ENCODE data around the gene ZFHX3. TPM values are rescaled to one million over a fixed set of nuclear protein-coding genes. Genes with fewer than 3 reads are reported as not detected.

ZFHX3 gene
- total RNA-seq, 1 experiment from 2014 or later, result 1.5 TPM

DNA sequence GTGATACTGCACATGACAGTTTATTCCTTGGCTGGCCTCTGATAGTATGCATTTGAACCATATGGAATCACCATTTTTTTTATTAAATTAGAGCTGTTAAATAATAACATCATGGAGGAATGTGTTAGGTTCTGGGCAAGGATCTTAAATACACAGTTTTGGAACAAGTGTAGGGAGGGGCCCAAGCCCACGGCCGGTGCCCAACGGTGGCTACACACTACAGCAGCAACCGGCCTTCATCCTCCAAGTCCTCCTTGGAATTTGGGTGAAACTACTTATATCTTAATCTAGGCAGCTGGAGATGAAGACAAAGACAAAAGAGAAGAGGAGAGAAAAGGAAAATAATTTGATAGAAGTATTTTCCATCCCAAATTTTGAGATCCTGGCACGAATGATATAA is 35.6 kb downstream of the ZFHX3 start:
- no peak overlapping the region for H2BK5ac ChIP-seq (ENCODE audit: insufficient read length, low read length)
- H3K4me3 Mint-ChIP-seq, result no peak overlapping the region
- H3K79me1 ChIP-seq (ENCODE audit: insufficient read depth, low read depth, low read length, poor library complexity, severe bottlenecking), result no peaks in the 10 kb centered on the region
- no peak overlapping the region for H2AFZ ChIP-seq (ENCODE audit: low read length)
- no peak overlapping the region for H2BK15ac ChIP-seq (ENCODE audit: low read depth, low read length)
- H3K23ac ChIP-seq (ENCODE audit: insufficient read length, low read depth, low read length), result no peak overlapping the region
- peaks cover 4 to 8% of the 10 kb centered on the region in 2 experiments for H3K4me1 Mint-ChIP-seq
- H3K14ac ChIP-seq (ENCODE audit: insufficient read depth, low read length), result no peak overlapping the region
- H3K27me3 ChIP-seq (ENCODE audit: insufficient read depth, low read length), result no peaks in the 10 kb centered on the region
- no peak overlapping the region for H2BK120ac ChIP-seq (ENCODE audit: low read depth, low read length, poor library complexity, severe bottlenecking)
- H3K9me3 ChIP-seq (ENCODE audit: control insufficient read depth, low read depth, low read length), result no peaks in the 10 kb centered on the region
- no peaks in the 10 kb centered on the region for H4K20me1 ChIP-seq (ENCODE audit: control insufficient read depth, insufficient read depth, insufficient read length)
- no peaks in the 10 kb centered on the region for H3K79me2 ChIP-seq (ENCODE audit: insufficient read depth, low read length)
- H3K27ac ChIP-seq (ENCODE audit: insufficient read length, low read depth, low read length), result no peak overlapping the region
- DNase-seq, result no peak
- no CpG with 5 or more reads among the region's 5 CpGs for WGBS (ENCODE audit: extremely low coverage, insufficient read length, low lambda C conversion rate)
- no peak overlapping the region for H3T11ph ChIP-seq (ENCODE audit: low read length)
- no peaks in the 10 kb centered on the region for H3K23me2 ChIP-seq (ENCODE audit: insufficient read length, low read depth, low read length, poor library complexity, severe bottlenecking)
- no peak overlapping the region for H4K91ac ChIP-seq (ENCODE audit: insufficient read length, low read depth, low read length)
- no peak overlapping the region for H2BK12ac ChIP-seq (ENCODE audit: insufficient read length, low read depth, low read length)
- no peaks in the 10 kb centered on the region; the same call in none of the 2 replicates for H3K4me1 ChIP-seq (ENCODE audit: insufficient read depth, low read length)
- no peak overlapping the region for H3K4ac ChIP-seq (ENCODE audit: low read depth, low read length)
- no peak overlapping the region for H4K8ac ChIP-seq (replicated peaks; ENCODE audit: insufficient read length, low read depth, low read length)
- no peak overlapping the region for H3K56ac ChIP-seq (ENCODE audit: insufficient read length, low read depth, low read length)
- no peaks in the 10 kb centered on the region for H3K9me3 Mint-ChIP-seq
- TF ChIP-seq, protein P1, sequence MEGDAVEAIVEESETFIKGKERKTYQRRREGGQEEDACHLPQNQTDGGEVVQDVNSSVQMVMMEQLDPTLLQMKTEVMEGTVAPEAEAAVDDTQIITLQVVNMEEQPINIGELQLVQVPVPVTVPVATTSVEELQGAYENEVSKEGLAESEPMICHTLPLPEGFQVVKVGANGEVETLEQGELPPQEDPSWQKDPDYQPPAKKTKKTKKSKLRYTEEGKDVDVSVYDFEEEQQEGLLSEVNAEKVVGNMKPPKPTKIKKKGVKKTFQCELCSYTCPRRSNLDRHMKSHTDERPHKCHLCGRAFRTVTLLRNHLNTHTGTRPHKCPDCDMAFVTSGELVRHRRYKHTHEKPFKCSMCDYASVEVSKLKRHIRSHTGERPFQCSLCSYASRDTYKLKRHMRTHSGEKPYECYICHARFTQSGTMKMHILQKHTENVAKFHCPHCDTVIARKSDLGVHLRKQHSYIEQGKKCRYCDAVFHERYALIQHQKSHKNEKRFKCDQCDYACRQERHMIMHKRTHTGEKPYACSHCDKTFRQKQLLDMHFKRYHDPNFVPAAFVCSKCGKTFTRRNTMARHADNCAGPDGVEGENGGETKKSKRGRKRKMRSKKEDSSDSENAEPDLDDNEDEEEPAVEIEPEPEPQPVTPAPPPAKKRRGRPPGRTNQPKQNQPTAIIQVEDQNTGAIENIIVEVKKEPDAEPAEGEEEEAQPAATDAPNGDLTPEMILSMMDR (conservative IDR thresholded peaks at IDR 0.05), result no peak
- no peak overlapping the region for H2AK5ac ChIP-seq (ENCODE audit: insufficient read length, low read length)
- H3K4me2 ChIP-seq (ENCODE audit: insufficient read depth, insufficient read length, low read length), result no peak overlapping the region
- peaks cover 13% of the 10 kb centered on the region for H3K27me3 Mint-ChIP-seq (ENCODE audit: low read depth)
- no peak overlapping the region for H4K5ac ChIP-seq (ENCODE audit: insufficient read length, low read depth, low read length)
- no peak overlapping the region for H3K18ac ChIP-seq (ENCODE audit: insufficient read length, low read depth, low read length)
- H3K36me3 Mint-ChIP-seq (ENCODE audit: insufficient read depth in 1 of 3, low read depth in 3 of 3), result no peaks in the 10 kb centered on the region
- no peak overlapping the region for H3K9ac ChIP-seq (ENCODE audit: extremely low read depth, insufficient read length, low read length)
- H3K27ac Mint-ChIP-seq, result no peak overlapping the region
- no peak overlapping the region for H2BK20ac ChIP-seq (ENCODE audit: low read depth, low read length, poor library complexity, severe bottlenecking)

Data from H9 (cell line).